Right kidney (tissue), 9 donors: Measurements from ENCODE around the gene MRGPRX2.

Experiments
- DNase-seq: peaks from one replicate; pipeline ENCODE4 v3.0.0-alpha.2; 2016
- long read RNA-seq, 8 donors: transcript quantifications; one replicate each; lab custom pipeline, GENCODE V29; 2026

Gene MRGPRX2
- long read RNA-seq, donor 1: 0 reads
- long read RNA-seq, donor 2: 0 reads
- long read RNA-seq, donor 3: 0 reads
- long read RNA-seq, donor 4: 0 reads
- long read RNA-seq, donor 5: 0 reads
- long read RNA-seq, donor 6: 0 reads
- long read RNA-seq, donor 7: 0 reads
- long read RNA-seq, donor 8: 0 reads

DNA sequence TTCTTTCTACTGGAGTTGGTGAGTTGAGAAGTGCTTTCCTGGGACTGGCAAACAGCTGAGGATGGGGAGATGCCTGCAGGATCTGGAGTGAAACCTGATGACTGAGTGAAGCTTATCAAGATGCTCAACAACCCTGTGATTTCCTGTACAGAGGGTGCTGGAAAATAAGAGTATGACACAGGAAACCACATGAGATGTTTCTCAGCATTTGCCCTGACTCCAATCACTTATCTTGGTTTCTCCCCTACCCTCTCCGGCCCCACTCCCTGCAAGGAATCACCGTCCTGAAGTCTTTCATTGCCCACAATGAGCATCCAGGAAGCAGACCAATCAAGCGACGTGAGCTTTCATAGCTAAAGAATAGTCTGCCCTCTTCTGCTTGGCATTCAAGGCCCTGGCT, at the start of gene MRGPRX2:
Gene MRGPRX2 (minus strand): TSS at position 89 of the 400 bp plus-strand sequence. CDS start 4,315 bp downstream, outside the sequence.
- DNase-seq: no peak

DNA sequence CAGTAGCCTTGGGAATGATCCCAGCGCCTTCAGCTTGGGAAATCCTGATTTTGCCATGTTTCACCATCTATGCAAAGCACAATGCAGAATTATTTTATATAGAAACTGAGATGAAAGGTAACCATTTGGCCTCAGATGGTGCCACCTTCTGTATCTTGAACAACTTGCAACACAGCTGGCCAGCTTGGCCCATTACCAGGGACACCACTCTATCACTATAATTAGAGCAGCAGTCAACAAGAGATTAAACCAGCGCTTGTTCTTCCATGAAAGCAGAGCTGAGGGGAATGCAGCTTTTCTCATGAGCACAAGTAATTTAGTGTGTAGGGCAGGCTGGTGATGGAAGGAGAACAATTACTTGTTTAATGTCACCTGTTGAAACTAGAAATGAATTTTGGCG, 49.8 kb upstream of the MRGPRX2 start:
- DNase-seq: no peak

DNA sequence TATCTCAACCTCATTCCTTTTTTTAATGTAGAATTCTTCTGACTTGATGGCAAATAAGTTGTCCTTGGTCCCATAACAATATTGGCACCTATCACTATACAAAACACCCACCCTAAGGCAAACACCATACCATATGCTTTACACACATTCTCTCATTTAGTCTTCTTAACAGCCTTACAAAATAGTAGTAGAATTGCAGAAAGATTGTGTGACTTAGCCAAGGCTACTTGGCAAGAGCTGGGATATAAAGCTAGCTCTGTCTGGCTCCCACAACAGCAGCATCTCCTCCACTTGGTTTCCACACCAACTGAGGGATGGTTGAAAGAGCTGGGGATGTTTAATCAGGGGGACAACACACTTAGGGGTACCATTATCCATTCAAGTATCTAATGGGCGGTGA, 46.6 kb upstream of the MRGPRX2 start:
- no peak for DNase-seq

DNA sequence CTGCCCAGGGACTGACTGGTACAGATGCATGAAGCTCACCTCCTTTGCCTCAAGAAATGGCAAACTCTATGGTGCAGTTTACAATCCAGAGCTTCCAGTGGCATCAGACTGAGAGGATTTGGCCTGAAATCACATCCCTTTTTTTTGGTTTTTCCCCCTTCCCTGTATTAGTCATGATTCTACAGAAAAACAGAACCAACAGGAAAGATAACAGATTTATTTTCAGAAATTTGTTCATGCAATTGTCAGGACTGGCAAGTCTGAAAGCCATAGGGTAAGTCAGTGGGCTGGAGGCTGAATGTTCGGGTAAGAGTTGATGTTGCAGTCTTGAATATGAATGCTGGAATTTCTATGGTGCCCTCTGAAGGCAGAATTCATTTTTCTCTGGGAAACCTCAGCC, 44.5 kb upstream of the MRGPRX2 start:
- no peak for DNase-seq

DNA sequence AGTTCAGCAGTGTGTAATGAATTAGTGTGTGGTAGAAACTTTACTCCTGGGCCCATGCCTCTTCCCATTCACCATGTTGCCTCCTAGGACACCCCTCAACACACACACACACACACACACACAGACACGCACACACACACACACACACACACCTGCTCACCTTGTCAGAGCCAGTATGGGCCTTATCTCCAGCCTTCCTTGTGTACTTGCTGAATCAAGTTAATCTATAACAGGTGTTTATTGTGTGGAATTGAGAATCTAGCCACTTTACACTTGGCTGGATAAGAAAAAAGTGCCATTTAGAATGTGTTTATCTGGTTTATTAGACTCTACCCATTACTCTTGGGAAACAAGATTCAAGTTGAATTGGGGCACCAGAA, 42.0 kb upstream of the MRGPRX2 start:
- DNase-seq: no peak

DNA sequence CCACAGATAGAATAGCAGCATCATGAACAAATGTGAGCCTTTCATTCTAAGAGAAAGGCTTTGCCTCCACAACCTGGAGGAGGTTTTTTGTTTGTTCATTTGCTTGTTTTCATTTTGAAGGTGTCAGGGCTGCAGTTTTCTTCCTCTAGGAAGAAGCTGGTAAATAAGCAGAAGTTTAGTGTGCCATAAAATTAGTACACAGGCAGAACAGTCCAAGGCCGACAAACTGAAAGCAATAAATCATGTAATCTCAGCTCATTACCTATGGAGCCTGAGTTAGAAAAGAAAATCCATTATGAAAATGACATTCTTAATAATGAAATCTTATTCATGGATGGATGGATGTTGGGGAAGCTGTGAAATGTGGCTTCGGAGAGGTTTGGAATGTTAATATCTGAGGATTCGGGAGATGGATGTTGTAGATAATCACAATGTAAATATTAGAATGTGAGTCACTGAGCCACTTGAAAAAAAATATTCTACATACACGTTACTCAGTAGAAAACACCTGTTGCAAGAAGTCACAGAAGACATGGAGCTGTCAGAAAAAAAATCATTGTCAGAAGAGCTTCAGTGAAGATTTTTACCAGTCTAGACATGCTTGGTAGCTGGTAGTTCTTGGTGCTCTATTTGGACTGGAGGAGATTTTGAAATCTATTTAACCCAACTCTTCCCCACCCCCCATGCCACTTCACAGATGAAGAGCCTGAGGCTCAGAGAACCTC, 41.4 kb upstream of the MRGPRX2 start:
- DNase-seq: no peak

DNA sequence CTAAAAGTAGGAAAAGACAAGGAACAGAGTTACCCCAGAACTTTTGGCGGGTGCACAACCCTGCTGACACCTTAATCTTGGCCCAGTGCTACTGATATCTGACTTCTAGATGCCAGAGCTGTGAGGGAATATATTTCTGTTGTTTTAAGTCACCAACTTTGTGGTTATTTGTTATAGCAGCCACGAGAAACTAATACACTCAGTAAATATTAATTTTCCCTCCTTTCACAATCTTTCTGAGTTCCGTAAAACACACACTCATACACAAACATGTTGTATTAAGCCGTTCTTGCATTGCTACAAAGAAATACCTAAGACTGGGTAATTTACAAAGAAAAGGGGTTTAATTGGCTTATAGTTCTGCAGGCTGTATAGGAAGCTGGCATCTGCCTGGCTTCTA, 40.4 kb upstream of the MRGPRX2 start:
- no peak for DNase-seq

DNA sequence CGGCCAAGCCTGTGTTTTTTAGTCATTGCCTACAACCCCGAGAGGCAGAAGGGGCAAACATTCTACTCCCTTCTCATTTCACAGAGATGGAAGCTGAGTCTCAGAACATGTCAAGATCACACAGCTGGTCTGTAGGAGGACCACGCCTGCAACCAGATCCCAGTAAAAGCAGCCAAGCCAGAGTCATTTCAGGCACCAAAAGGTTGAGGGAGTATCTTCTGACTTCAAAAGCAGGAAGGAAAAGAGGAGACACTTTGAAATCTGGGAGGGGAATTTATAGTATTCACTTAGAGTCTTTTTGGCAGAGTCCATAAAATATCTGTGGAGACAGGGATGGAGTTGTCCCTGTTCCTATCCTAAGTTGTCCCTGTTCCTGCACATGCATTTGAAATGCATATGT, 38.6 kb upstream of the MRGPRX2 start:
- DNase-seq: no peak

DNA sequence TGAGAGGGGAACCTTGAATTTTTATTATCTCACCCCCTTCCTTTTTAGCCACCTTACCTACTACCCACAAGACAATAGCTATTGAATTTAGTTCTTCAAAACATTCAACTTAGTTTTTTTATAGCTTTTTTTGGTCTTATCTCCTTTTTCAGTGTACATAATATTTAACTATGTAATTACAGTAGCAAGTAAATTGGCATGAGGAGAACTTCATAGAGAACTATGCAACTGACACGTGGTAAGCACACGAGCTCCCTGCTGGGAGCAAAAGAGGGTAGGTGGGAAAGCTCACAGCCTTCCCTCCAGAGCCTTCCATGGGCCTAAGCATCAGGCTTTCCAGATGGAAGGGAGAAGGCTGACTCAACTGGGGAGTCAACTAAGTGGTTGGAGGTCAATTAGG, 34.3 kb upstream of the MRGPRX2 start:
- DNase-seq: no peak

DNA sequence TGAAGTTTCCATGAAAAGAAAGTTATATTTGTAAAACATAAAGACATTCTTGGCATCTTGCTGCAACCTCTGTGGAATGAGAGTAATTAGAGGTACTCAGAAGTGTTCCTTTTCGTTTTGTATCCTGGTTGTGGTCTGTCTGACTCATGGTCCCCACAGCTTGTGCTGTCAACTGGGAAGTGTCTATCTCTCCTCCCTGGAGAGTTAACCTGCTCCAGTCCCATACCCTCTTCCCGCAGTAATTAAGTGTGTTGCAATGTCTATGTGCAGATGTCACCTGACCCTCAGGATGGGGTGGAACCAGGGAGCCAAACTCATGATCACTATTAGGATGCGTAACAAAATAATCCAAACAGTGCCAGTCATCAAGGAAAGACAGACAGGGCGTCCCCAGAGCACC, 33.5 kb upstream of the MRGPRX2 start:
- DNase-seq: no peak

DNA sequence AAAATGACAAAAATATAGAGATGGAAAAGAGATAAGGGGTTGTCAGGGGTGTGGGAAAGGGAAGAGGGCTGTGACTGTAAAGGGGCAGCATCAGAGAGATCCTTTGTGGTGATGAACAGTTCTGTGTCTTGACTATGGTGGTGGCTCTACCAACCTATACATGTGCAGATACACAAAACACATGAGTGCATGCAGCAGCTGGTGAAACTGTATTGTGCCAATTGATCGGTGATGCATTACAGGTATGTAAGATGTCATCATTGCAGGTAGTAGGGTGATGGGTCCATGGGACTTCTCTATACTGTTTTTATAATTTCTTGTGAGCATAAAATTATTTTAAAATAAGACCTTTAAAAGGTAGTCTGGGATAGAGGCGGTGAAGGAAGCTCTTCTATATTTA, 32.3 kb upstream of the MRGPRX2 start:
- DNase-seq: no peak

DNA sequence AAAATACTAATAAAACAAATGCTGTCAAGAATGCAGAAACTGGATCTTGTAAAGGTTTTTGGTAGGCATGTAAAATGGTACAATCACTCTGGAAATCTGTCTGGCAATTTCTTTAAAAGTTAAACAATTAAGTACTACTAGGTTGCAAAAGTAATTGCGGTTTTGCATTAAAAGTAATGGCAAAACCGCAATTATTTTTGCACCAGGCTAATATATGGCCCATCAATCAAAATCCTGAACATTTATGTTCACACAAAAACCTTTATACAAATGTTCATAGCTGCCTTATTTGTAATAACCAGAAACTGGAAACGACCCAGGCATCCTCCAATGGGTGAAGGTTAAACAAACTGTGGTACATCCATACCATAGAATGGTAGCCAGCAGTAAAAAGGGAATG, 31.8 kb upstream of the MRGPRX2 start:
- no peak for DNase-seq

DNA sequence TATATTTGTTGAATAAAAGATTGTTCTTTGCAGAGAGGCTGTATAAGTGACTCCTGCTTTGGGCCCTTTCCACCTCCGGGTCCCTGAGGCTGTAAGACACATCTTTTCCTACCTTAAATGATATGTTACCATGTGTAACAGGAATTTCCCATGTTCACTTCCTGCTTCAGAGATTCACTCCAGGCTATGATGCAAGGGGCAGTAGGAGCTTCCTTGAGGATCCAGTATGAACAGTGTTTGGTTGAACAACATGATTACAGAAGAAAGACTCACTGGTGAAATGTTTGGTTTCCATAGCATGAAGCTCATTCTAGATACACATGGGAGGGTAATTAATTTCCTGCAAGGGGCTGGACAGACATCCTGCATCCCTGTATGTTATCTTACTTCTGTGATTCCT, 30.8 kb upstream of the MRGPRX2 start:
- DNase-seq: no peak

DNA sequence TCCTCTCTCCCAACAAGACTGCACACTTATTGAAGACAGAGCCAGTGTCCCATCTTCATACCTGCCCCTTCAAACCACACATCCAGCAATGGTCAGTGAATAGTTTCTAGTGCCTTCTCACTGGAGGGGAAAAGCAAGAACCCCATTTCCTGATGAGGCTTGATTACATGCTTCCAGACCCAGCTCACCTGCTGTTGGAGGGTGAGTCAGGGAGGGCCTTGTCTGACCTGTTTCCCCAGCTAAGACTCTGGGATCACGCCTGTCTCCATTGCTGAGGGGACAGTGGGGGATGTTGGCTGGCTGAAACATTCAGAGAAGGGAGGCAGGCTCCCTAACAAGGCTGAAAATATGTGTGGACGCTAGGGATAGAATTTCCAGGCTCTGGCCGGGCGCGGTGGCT, 28.9 kb upstream of the MRGPRX2 start:
- no peak for DNase-seq

DNA sequence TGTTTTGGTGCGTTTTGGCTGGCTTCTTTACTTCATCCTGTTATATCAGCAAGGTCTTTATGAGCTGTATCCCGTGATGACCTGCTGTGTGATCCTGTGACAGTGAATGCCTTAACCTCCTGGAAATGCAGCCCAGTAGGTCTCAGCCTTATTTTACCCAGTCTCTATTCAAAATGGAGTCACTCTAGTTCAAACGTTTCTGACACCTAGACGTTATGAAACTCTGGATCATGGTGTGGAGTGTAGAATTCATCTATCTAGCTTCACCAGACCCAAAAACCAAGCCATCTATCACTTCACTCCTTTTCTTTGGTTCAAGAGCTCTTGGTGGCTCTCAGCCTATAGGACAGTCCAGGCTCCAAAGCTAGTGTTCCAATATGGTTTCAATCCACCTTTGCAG, 28.3 kb upstream of the MRGPRX2 start:
- no peak for DNase-seq

DNA sequence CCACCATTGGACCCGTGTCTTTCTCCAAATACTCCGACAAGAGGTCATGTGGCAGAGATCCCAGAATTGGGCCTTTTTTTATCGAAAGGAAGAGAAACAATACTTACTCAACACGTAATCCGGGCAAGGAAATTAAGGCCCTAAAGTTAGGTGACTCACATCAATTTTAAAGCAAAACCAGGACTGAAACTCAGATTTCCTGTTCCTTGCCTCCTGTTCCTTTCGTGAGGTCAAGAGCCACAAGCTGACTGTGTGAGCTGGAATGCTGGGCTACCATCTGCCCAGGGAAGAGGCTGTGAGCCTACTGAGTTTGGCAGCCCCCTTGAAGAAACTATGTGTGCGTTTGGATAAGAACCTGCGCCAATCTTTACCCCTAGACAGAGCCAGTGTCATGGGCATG, 27.1 kb upstream of the MRGPRX2 start:
- no peak for DNase-seq

DNA sequence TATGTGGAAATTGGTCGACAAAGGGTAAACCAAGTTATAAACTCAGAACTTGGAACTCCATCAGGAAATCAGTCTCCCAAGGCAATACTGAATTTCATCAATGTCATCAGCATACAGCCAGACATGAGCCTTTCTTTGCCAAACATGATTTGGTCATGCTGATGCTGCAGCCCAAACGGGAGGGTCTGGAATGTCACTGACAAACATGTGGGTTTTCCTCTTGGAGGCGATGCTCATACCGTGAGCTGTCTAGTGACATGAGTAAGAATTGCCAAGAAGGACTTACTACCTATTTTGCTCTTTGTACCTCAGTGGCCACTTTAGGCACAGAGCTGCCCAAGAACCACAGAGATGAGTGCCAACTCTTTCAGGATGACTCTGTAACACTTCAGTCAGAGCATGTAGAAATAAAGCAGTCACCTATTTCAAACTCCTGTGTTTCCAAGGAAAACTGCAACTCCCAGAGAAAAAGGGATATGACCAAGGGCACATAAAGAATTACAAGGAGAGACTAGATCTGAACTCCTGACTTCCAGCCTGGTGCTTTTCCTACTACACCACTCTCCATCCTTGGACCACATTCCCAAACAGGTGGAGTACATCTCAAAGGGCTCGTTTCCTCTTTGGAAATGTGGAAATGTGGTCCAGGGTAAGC, 24.3 kb upstream of the MRGPRX2 start:
- DNase-seq: no peak

DNA sequence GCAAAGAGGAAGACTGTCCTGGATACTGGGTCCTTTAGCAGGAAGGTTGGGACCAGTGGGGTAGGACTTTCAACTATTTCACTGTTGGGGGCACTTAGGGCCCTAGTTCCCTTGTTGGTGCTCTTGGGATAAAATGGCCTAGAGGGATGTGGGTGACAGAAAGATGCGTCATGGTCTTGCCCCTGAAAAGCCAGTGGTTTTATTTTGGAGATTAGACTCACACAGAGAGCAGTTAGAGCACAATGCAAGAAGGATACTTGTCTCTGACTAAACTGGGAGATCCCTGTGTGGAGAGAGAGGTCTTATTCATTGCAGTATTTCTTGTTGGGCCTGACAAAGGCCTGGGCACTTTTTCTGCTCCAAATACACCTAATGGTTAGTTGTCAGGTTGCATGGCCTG, 22.6 kb upstream of the MRGPRX2 start:
- no peak for DNase-seq

DNA sequence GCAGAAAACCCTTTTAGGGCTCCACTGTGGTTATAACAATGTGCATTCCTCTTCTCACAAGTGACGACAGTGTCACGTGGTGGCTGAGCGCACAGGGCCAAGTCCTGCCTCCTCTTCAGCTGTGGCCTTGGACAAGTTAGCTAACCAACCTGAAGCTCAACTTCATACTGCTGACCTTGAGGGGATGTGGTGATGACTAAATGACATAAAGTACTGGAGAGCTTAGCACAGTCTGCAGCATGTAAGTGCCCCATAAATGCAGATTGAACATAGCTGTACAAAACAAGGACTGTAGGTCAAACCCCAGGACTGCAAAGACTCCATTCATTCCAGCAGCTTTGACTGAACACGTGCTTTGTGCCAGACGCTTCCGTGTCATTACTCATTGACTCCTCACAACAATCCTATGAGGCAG, 20.1 kb upstream of the MRGPRX2 start:
- no peak for DNase-seq

DNA sequence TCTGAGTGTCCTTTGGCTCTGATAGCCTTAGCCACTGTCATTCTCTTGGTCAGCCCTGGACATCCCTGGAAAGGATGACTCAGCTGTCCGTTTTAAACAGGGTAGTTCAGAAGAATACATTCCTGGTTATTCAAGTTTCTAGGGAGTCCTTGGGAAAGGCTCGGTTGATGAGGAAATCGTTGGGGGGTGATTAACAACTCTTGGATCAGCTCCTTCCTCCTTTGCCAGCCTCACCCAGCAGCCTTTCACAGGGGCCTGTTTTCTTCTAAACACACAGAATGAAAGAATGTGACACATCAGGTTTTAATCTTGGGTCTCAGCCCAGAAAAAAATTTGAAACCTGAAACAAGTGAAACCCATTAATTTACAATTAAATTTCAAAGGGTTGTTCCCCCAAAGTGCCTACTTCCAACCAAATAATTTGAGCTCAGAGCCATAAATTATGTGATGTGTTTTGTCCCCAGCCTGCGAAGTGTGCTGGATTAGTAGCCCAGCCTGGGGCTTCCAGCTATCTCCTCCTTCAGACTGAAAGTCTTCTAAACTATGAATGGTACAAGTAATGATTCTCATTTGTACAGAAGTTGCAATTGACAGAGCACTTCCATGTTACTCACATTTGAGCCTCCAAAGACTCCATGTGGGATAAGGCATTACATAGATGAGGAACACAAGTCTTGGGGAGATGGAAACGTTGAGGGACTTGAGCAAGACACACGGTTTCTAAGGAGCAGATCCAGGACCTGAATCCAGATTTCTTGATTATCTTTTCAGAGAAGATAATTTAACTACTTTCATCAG, 19.3 kb upstream of the MRGPRX2 start:
- no peak for DNase-seq

DNA sequence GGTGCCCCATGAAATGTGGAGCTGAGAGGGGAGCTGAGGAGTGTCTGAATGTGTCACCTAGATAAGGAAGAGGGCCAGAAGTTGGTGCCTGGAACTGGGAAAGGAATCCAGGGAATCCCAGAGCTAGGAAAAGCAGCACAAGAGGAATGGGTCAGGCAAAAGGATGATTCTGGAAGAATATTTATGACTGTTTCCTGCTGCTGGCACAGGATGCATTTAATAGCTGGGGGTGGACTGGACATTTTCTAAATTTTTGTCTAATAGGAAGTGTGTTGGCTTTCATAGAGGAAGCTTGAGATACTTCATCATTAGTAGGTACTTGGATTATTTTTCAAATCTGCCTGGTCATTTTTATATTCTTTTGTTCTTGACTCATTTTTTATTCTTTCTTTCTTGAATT, 17.4 kb upstream of the MRGPRX2 start:
- no peak for DNase-seq

DNA sequence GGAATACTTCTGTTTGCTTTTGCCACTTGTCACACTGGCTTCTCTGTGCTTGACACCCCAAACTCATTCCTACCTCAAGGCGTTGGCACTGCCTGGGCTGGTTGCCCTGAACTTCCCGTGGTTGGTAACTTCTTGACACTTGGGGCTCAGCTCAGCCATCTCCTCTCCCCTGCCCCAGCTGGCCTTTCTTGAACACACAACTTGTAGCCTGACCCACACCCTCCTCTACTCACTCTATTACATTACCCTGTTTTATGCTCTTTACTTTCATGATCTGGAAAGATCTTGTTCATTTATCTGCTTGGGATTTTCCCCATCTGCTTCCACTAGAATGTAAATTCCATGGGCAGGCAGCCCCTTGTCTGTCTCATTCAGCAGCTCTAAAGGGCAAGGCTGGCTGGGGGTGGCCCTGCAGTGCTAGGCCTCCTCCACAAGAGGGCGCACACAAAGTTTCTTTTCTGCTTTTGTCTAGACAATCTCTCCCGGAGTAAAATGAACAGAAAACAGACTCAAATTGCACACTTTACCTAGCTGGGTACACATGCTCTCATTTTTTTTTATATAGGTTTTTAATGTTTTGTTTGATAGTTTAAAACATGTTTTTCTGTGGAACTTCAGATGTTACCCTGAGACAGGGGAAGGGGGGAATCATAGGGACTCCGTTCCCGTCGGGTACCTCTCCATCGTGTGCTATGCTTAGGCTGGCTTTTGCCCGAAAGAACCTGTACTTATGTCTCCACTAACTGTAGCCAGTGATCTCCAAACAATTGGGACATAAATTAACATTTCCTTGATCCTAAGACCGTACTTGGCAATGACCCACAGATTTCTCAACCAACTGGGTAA, 16.4 kb upstream of the MRGPRX2 start:
- peak; percentile 55 for DNase-seq
